Spinal cord (tissue), 10 donors: Measurements from ENCODE around the gene MBD4. TPM values are rescaled to one million over a fixed set of nuclear protein-coding genes. Genes with fewer than 3 reads are reported as not detected.

Experiments used
- DNase-seq, 6 donors: peaks; one replicate each; pipeline versions ENCODE4 v3.0.0 to v3.0.0-alpha.2; 2013 to 2015; ENCODE audit warnings: low spot score in 6 of 6, low read depth in 4 of 6
- H3K27ac ChIP-seq: one replicate; pipeline ENCODE4 v1.5.1; 2013; ENCODE audit warnings: low read depth, low read length, control low read depth
- H3K27me3 ChIP-seq: one replicate; pipeline ENCODE4 v1.6.1; 2013; ENCODE audit warnings: low read length; ENCODE audit not compliant: control insufficient read depth, insufficient read depth
- H3K36me3 ChIP-seq: one replicate; pipeline ENCODE4 v1.6.1; 2013; ENCODE audit warnings: low read length; ENCODE audit not compliant: control insufficient read depth, insufficient read depth
- H3K4me1 ChIP-seq: one replicate; pipeline ENCODE4 v1.6.1; 2013; ENCODE audit warnings: low read length; ENCODE audit not compliant: control insufficient read depth, insufficient read depth
- H3K4me3 ChIP-seq: one replicate; pipeline ENCODE4 v1.5.1; 2013; ENCODE audit warnings: low read depth, low read length, control low read depth
- H3K9me3 ChIP-seq: one replicate; pipeline ENCODE4 v1.6.1; 2013; ENCODE audit warnings: low read length; ENCODE audit not compliant: control insufficient read depth, insufficient read depth
- WGBS: methylation state at CpG from one replicate; pipeline ENCODE4 v1.1.5; 2013; ENCODE audit warnings: missing lambda C conversion rate; ENCODE audit not compliant: insufficient coverage; 5-methylcytosine and 5-hydroxymethylcytosine counted together
- polyA plus RNA-seq, 2 donors: library from polyadenylated mRNA; unstranded; fragments of 120-200 nt; gene quantifications; one replicate each; pipeline ENCODE4 v1.2.1, GENCODE V29; 2013; ENCODE audit not compliant: insufficient read length in 2 of 2
- total RNA-seq, 2 donors: library from RNA; depleted of rRNA in 1 of 2; stranded (reverse); fragments of 120-200 nt in 1 of 2; fragments of >200 nt in 1 of 2; gene quantifications; one replicate each; pipeline versions ENCODE4 v1.2.3 to v1.2.4, GENCODE V29; 2013 to 2014
- donor health status: healthy.

MBD4 gene
- total and polyA plus RNA-seq, 4 donors = 25.1 to 35.2 (median 31.2) TPM

DNA sequence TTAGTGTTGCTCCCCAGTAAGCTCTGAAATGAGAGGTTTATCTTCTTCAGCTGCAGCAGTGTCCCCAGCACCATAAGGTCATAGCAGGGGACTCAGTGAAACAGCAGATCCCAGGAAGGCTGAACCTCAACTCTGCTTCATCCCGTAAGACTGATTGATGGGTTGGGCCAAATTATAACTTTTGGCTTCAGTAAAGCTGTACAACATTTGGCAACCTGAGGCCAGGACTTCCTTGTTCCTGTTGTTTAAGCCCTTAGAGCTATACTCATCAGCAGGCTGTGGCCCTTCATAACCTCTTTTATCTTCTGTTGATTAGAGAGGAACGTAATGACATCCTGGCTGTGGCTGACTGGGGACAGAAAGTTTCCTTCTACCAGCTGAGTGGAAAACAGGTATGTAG lies 29.3 kb upstream of the MBD4 start:
- Histone ChIP-seq H3K9me3 (no peaks in the 10 kb centered on the region), H3K27ac (no peak overlapping the region), H3K36me3 (peaks cover 25% of the 10 kb centered on the region), H3K4me1 (no peaks in the 10 kb centered on the region), H3K27me3 (no peaks in the 10 kb centered on the region), H3K4me3 (no peak overlapping the region)
- DNase-seq = no peak
- no CpG with 5 or more reads among the region's 2 CpGs for WGBS

DNA sequence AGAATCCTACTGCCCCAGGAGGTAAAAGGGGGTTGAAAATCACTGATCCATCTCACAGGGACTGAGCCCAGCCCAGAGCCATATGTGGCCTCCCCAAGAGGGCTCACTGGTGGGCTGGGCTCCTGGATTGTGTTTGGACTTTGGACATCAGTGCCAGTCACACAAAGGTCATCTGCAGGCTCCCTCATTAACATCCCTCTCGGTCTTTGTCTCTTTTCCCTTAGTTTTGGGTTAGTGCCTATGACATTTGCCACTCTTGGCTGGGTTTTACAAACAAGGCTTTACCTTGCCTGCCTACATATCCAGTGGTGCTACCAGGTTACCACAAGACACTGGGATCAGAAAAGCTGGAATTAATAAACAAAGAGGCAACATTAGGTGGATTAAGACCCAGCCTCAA lies 28.2 kb upstream of the MBD4 start:
- Histone ChIP-seq H3K36me3 (peaks cover 26% of the 10 kb centered on the region), H3K27me3 (no peaks in the 10 kb centered on the region), H3K27ac (no peak overlapping the region), H3K4me3 (no peak overlapping the region), H3K9me3 (no peaks in the 10 kb centered on the region), H3K4me1 (no peaks in the 10 kb centered on the region)
- no peak for DNase-seq
- no CpG with 5 or more reads among the region's 1 CpG for WGBS

DNA sequence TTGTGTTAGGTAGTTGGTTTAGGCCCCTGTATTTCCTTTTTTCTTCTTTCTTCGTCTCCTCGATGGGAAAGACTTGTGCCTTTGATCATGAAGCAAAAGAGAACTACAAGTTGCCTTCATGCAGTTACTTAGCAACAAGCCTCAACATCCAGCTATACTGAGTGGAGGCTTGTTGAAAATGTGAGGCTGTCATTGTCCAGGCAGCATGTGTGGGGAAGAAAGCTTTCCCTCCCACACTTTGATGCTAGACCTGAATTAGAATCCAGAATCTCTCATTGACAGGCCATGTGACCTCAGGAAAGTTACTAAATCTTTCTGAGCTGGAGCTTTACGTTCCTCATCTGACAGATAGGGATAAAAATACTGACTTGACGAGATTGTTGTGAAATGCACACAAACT lies 24.0 kb upstream of the MBD4 start:
- no peaks in the 10 kb centered on the region for H3K9me3 ChIP-seq
- H3K4me1 ChIP-seq = no peaks in the 10 kb centered on the region
- peaks cover 32% of the 10 kb centered on the region for H3K36me3 ChIP-seq
- WGBS = 60% methylated on average over 2 of the region's 4 CpGs
- no peaks in the 10 kb centered on the region for H3K27me3 ChIP-seq
- no peak overlapping the region for H3K27ac ChIP-seq
- peak in 2 of 6 donors; percentile 27 to 36 for DNase-seq
- no peak overlapping the region for H3K4me3 ChIP-seq

DNA sequence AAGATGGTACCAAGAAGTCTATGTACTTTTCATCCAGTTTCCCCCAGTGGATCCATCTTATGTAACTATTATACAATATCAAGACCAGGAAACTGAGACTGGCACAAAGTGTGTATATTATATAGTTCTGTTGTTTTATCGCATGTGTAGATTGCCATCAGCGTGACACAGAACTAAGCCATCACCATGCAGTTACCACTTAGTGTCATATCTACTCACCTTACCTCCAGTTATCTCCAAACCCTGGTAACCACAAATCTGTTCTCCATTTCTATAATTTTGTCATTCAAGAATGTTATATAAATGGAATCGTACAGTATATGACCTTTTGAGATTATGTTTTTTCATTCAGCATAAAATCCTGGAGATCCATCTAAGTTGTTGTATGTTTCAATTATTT lies 23.3 kb upstream of the MBD4 start:
- no peak overlapping the region for H3K27ac ChIP-seq
- H3K9me3 ChIP-seq = no peaks in the 10 kb centered on the region
- no peaks in the 10 kb centered on the region for H3K27me3 ChIP-seq
- no peak overlapping the region for H3K4me3 ChIP-seq
- no peak for DNase-seq
- peaks cover 30% of the 10 kb centered on the region for H3K36me3 ChIP-seq
- no peaks in the 10 kb centered on the region for H3K4me1 ChIP-seq
- no CpG with 5 or more reads among the region's 3 CpGs for WGBS

DNA sequence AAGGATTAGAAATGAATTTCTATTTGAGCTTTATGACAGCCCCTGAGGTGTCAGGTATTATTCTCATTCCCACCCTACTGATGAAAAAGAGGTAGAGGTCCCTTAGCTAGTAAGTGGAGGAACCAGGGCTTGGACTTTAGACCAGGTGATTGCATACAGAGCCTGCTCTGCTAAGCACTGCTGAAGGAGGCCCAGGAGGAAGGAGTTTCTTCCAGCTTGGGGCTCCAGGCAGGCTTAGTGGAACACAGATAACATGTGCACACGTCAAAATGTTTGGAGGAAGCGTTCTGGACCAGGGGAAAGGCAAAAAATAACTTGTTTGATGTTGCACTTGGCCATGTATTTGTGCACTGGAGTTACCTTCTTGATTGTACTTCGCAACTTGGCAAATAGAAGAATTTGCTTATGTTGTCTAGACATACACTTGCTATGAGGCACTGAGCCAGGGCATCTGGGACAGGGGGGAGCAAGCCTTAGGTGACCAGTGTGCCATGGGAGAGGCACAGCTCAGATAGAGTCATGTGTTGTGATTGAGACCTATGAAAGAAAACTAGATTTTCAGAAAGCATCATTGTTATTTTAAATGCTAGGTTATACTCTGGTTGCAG lies 22.7 kb upstream of the MBD4 start:
- H3K27ac ChIP-seq = no peak overlapping the region
- peaks cover 24% of the 10 kb centered on the region for H3K36me3 ChIP-seq
- 94% methylated on average over 3 of the region's 3 CpGs for WGBS

DNA sequence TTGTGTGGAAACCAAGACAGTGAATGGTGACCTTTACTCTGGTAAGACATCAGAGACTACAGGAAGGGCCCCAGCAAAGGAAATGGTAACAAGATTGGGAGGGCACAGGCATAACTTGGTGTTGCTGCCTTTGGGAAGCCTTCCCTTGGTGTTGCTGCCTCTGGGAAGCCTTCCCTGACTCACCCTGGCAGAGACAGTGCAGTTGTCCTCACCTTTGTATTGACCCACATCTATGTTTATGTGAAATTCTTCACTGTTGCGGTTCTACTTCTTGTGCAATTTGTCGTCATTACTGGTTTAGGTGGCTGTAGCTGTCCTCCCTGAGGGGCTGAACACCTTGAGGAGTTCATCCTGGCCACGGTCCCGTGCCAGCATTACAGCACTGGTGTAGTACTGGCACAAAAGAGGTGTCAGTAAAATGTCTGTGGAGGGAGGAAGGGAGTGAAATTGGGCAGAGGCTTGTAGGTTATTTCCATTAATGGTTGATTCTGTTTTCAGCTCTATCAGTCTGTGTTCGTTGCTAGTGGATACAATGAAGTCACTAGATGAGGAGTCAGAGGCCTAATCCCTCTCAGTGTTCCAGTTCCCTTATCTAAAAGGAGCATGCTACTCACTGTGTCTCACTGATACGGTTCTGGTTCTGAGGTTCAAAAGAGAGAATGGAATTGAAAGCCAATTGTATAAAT lies 21.9 kb upstream of the MBD4 start:
- H3K27ac ChIP-seq = no peak overlapping the region
- no peaks in the 10 kb centered on the region for H3K9me3 ChIP-seq
- H3K4me1 ChIP-seq = no peaks in the 10 kb centered on the region
- no peak for DNase-seq
- H3K27me3 ChIP-seq = no peaks in the 10 kb centered on the region
- WGBS = 80% methylated on average over 4 of the region's 6 CpGs
- H3K4me3 ChIP-seq = no peak overlapping the region
- H3K36me3 ChIP-seq = peaks cover 23% of the 10 kb centered on the region

More for the DNA sequence above, 22.7 kb upstream of the MBD4 start:
- Histone ChIP-seq H3K4me3 (no peak overlapping the region), H3K9me3 (no peaks in the 10 kb centered on the region), H3K27me3 (no peaks in the 10 kb centered on the region), H3K4me1 (no peaks in the 10 kb centered on the region)
- no peak for DNase-seq

DNA sequence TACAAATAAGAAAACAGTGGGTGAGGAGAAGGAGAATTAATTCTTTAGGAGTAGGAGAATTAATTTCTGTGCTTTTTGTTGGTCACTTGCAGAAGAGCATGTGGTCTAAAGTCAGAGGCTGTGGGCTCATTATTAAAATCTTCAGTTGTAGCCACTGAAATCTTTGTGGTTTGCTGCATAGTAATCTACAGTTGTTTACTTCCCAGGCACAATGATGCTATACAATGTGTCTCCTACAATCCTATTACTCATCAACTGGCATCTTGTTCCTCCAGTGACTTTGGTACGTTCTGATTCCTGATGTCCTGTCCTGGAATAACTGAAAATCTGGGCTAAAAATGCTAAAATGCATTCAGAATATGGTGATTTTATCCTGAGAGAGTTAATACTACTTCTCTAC lies 21.3 kb upstream of the MBD4 start:
- no peak overlapping the region for H3K4me3 ChIP-seq
- no peak for DNase-seq
- H3K27ac ChIP-seq = no peak overlapping the region
- peaks cover 28% of the 10 kb centered on the region for H3K36me3 ChIP-seq
- no peaks in the 10 kb centered on the region for H3K9me3 ChIP-seq
- H3K27me3 ChIP-seq = no peaks in the 10 kb centered on the region
- no CpG with 5 or more reads among the region's 1 CpG for WGBS
- no peaks in the 10 kb centered on the region for H3K4me1 ChIP-seq

DNA sequence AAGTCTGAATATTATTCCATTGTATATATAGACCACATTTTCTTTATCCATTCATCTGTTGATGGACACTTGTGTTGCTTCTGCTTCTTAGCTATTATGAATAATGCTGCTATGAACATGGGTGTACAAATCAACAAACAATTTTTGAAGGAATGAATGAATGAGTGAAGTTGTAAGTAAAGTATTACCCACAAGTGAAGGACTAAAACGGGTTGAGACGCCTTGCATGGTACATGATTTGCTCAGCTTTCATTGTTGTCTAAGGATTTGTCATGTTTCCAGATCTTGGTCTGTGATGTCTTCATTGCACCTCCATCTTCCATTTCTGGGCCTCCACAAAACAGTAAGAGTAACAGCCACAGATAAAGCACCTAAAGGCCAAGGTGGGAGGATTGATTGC lies 20.8 kb upstream of the MBD4 start:
- no peak for DNase-seq
- Histone ChIP-seq H3K4me3 (no peak overlapping the region), H3K27ac (no peak overlapping the region), H3K36me3 (peaks cover 31% of the 10 kb centered on the region), H3K9me3 (no peaks in the 10 kb centered on the region), H3K27me3 (no peaks in the 10 kb centered on the region), H3K4me1 (no peaks in the 10 kb centered on the region)
- WGBS = no CpG with 5 or more reads among the region's 2 CpGs

DNA sequence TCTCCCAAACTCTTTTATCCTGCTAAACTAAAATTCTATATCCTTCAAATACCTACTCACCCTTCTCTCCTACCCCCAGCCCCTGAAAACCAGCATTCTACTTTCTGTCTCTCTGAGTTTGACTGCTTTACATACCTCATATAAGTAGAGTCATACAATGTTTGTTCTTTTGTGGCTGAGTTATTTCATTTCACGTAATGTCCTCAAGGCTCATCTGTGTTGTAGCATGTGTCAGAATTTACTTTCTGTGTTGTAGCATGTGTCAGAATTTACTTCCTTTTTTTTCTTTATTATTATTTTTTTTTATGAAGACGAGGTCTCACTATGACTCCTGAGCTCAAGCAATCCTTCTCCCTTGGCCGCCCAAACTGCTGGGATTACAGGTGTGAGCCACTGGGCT lies 20.4 kb upstream of the MBD4 start:
- Histone ChIP-seq H3K36me3 (peaks cover 33% of the 10 kb centered on the region), H3K9me3 (no peaks in the 10 kb centered on the region), H3K27ac (no peak overlapping the region), H3K4me3 (no peak overlapping the region), H3K4me1 (no peaks in the 10 kb centered on the region), H3K27me3 (no peaks in the 10 kb centered on the region)
- WGBS = no CpG with 5 or more reads among the region's 3 CpGs
- DNase-seq = no peak

DNA sequence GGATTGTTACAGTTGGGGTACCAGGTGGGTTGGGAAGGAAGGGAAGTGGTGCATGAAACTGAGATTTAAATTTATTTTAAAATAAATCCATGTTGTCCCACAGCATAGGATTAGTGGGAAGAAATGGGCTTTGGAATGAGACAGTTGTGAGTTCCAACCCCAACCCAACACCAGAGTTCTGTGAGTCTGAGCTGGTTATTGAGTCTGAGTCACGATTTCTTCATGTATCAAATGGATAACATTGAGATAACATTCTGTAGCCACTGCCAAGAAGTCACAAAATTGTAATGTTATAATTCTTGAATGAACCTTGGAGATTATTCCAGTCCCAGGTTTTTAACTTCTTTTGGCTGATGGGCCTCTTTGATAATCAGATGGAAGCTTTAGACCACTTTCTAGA lies 14.0 kb upstream of the MBD4 start:
- WGBS = no CpG with 5 or more reads among the region's 1 CpG
- DNase-seq = no peak
- H3K4me1 ChIP-seq = no peaks in the 10 kb centered on the region
- H3K27ac ChIP-seq = no peak overlapping the region
- peaks cover 39% of the 10 kb centered on the region for H3K36me3 ChIP-seq
- H3K9me3 ChIP-seq = no peaks in the 10 kb centered on the region
- H3K27me3 ChIP-seq = no peaks in the 10 kb centered on the region
- no peak overlapping the region for H3K4me3 ChIP-seq
